Vagina (tissue), 2 donors: Measurements from ENCODE around the gene SHISA6. TPM values are rescaled to one million over a fixed set of nuclear protein-coding genes. Genes with fewer than 3 reads are reported as not detected.

Source experiments
- DNase-seq, 2 donors: peaks; one replicate each; pipeline ENCODE4 v3.0.0-alpha.2; 2017; ENCODE audit errors: extremely low spot score in 2 of 2
- H3K27ac ChIP-seq: fragments of 200-600 bp; sonication (generic); one replicate; pipeline ENCODE4 v1.5.1; 2019
- H3K27me3 ChIP-seq: fragments of 200-600 bp; sonication (generic); one replicate; pipeline ENCODE4 v1.5.1; 2019
- H3K36me3 ChIP-seq, 2 donors: fragments of 200-600 bp; sonication (generic); one replicate each; pipeline ENCODE4 v1.5.1; 2017 to 2019
- H3K4me1 ChIP-seq: fragments of 200-600 bp; sonication (generic); one replicate; pipeline ENCODE4 v1.5.1; 2019
- H3K4me3 ChIP-seq, 2 donors: fragments of 200-600 bp; sonication (generic); 1 replicate in 1 of 2; 2 replicates in 1 of 2; pipeline ENCODE4 v1.5.1; 2016 to 2019
- H3K9me3 ChIP-seq: fragments of 200-600 bp; sonication (generic); one replicate; pipeline ENCODE4 v1.5.1; 2019
- CTCF ChIP-seq, 3 experiments: fragments of 450-650 bp in 2 of 3; fragments of 200-600 bp in 1 of 3; sonication (generic) in 1 of 3; IDR thresholded peaks; one replicate each; pipeline ENCODE4 v1.5.1; 2017 to 2019; ENCODE audit warnings: antibody characterized with exemption in 3 of 3, mild to moderate bottlenecking in 2 of 3, moderate library complexity in 2 of 3
- POLR2A ChIP-seq, 2 donors: fragments of 450-650 bp; IDR thresholded peaks; one replicate each; pipeline ENCODE4 v1.6.1; 2017; ENCODE audit warnings: antibody characterized with exemption in 2 of 2, mild to moderate bottlenecking in 2 of 2, moderate library complexity in 2 of 2
- POLR2AphosphoS5 ChIP-seq, 2 donors: sonication (generic); formaldehyde crosslinking; IDR thresholded peaks; one replicate each; pipeline ENCODE4 v1.9.0; 2017; ENCODE audit warnings: antibody characterized with exemption in 2 of 2, mild to moderate bottlenecking in 2 of 2, low read depth in 1 of 2; ENCODE audit not compliant: insufficient read depth in 1 of 2
- intact Hi-C: fragments of 100-400 bp; cut with DNase I; formaldehyde crosslinking; loops from one replicate; pipeline ENCODE4 v1.15.1; 2023
- total RNA-seq: library from RNA; depleted of rRNA; stranded (reverse); fragments of >200 nt; gene quantifications from one replicate; pipeline ENCODE4 v1.2.3, GENCODE V29; 2016

The SHISA6 gene
- total RNA-seq, 1 donor from 2014 or later, result 1.5 TPM

GRCh38 chr17:11583306-11583992, 342.4 kb downstream of the SHISA6 start:
- intact Hi-C loops, result no loop called here
- Histone ChIP-seq H3K4me3 (no peak overlapping the region), H3K36me3 (no peaks in the 10 kb centered on the region)

GRCh38 chr17:11589716-11590115, 348.7 kb downstream of the SHISA6 start:
- intact Hi-C loops, result no loop called here
- Histone ChIP-seq H3K4me1 (no peaks in the 10 kb centered on the region), H3K27ac (no peak overlapping the region), H3K27me3 (no peaks in the 10 kb centered on the region), H3K4me3 (no peak overlapping the region), H3K9me3 (no peaks in the 10 kb centered on the region), H3K36me3 (no peaks in the 10 kb centered on the region)
- DNase-seq, result peak in 1 of 2 donors; percentile 11
- TF ChIP-seq POLR2AphosphoS5 (IDR thresholded peaks at IDR 0.05; ENCODE audit: insufficient read depth in 1 of 2, low read depth in 1 of 2), result no peak
- no peak for TF ChIP-seq CTCF (IDR thresholded peaks at IDR 0.05)
- no peak for TF ChIP-seq POLR2A (IDR thresholded peaks at IDR 0.05)

More at GRCh38 chr17:11583306-11583992, 342.4 kb downstream of the SHISA6 start:
- TF ChIP-seq CTCF (IDR thresholded peaks at IDR 0.05), result no peak
- TF ChIP-seq POLR2A (IDR thresholded peaks at IDR 0.05), result no peak
- TF ChIP-seq POLR2AphosphoS5 (IDR thresholded peaks at IDR 0.05; ENCODE audit: insufficient read depth in 1 of 2, low read depth in 1 of 2), result no peak
- peak in 1 of 2 donors; percentile 94 for DNase-seq
- Histone ChIP-seq H3K27me3 (no peaks in the 10 kb centered on the region), H3K9me3 (no peaks in the 10 kb centered on the region), H3K27ac (no peak overlapping the region), H3K4me1 (no peaks in the 10 kb centered on the region)

GRCh38 chr17:11598274-11599221, 357.5 kb downstream of the SHISA6 start, which contains the start of gene DNAH9:
TSS of gene DNAH9 (plus strand) at chr17:11598470. CDS start at chr17:11598499, 29 bp downstream.
- Histone ChIP-seq H3K4me3 (peak within 1 kb of the TSS; percentile 62 to 73), H3K4me1 (peaks cover 4% of the 10 kb centered on the region), H3K9me3 (no peaks in the 10 kb centered on the region), H3K27me3 (no peaks in the 10 kb centered on the region), H3K27ac (peak within 1 kb of the TSS; percentile 61), H3K36me3 (no peaks in the 10 kb centered on the region)
- intact Hi-C loops, result no loop called here
- peak; percentile 54 to 60 for TF ChIP-seq POLR2AphosphoS5 (IDR thresholded peaks at IDR 0.05; ENCODE audit: insufficient read depth in 1 of 2, low read depth in 1 of 2)
- no peak for TF ChIP-seq POLR2A (IDR thresholded peaks at IDR 0.05)
- DNase-seq, result peak; percentile 95 to 96

GRCh38 chr17:11601661-11602060, 360.6 kb downstream of the SHISA6 start:
- intact Hi-C loops, result no loop called here
- no peaks in the 10 kb centered on the region for H3K27me3 ChIP-seq
- no peak overlapping the region for H3K27ac ChIP-seq
- H3K9me3 ChIP-seq, result no peaks in the 10 kb centered on the region
- H3K36me3 ChIP-seq, result no peaks in the 10 kb centered on the region
- no peak overlapping the region for H3K4me3 ChIP-seq
- DNase-seq, result peak in 1 of 2 donors; percentile 42
- TF ChIP-seq POLR2A (IDR thresholded peaks at IDR 0.05), result no peak
- H3K4me1 ChIP-seq, result peaks cover 4% of the 10 kb centered on the region

GRCh38 chr17:11608396-11608795, 367.4 kb downstream of the SHISA6 start:
- intact Hi-C loops, result no loop called here
- H3K9me3 ChIP-seq, result no peaks in the 10 kb centered on the region
- no peak for DNase-seq
- no peaks in the 10 kb centered on the region for H3K27me3 ChIP-seq
- no peak for TF ChIP-seq CTCF (IDR thresholded peaks at IDR 0.05)
- TF ChIP-seq POLR2AphosphoS5 (IDR thresholded peaks at IDR 0.05; ENCODE audit: insufficient read depth in 1 of 2, low read depth in 1 of 2), result peak in 1 of 2 donors; percentile 48
- H3K36me3 ChIP-seq, result no peaks in the 10 kb centered on the region
- H3K4me3 ChIP-seq, result no peak overlapping the region
- peaks cover 8% of the 10 kb centered on the region for H3K4me1 ChIP-seq
- H3K27ac ChIP-seq, result peak overlapping the region; percentile 36
